BJ (cell line): Measurements from ENCODE around the gene GOLPH3. TPM values are rescaled to one million over a fixed set of nuclear protein-coding genes. Genes with fewer than 3 reads are reported as not detected.

Experiments used
- CTCF ChIA-PET: fragments of 350-600 bp; formaldehyde crosslinking; extraction: SDS; loops from one replicate; lab custom pipeline; 2021; ENCODE audit warnings: antibody characterized with exemption, inconsistent platforms; lab: Yijun Ruan, JAX
- POLR2A ChIA-PET: fragments of 300-600 bp; sonication (Branson Sonifier 250); formaldehyde crosslinking; extraction: SDS; loops from one replicate; lab custom pipeline; 2021; ENCODE audit warnings: antibody characterized with exemption; lab: Charles Lee
- DNase-seq: peaks from one replicate; pipeline ENCODE4 v3.0.0-alpha.2; 2011; ENCODE audit warnings: low read depth
- H3K27me3 ChIP-seq: 2 replicates; pipeline ENCODE4 v1.6.0; 2011; ENCODE audit warnings: low read length; ENCODE audit not compliant: control insufficient read depth, insufficient read depth
- H3K36me3 ChIP-seq: 2 replicates; pipeline ENCODE4 v1.5.1; 2011; ENCODE audit warnings: low read length; ENCODE audit not compliant: control insufficient read depth, insufficient read depth
- H3K4me3 ChIP-seq: 2 replicates; pipeline ENCODE4 v1.5.1; 2011; ENCODE audit warnings: low read depth, mild to moderate bottlenecking, control low read depth, low read length
- polyA plus RNA-seq: library from polyadenylated mRNA; depleted of rRNA; stranded (reverse); fragments of >200 nt; gene quantifications from 2 replicates; pipeline ENCODE4 v1.2.3, GENCODE V29; 2011
- TF ChIP-seq, protein P1 (sequence below): IDR thresholded peaks from 2 replicates; pipeline ENCODE4 v1.5.1; 2011; ENCODE audit warnings: low read depth, mild to moderate bottlenecking, control low read depth, inconsistent platforms, low read length, moderate library complexity; ENCODE audit not compliant: insufficient read depth

The GOLPH3 gene
- polyA plus RNA-seq, 1 experiment = 53.9 TPM

DNA sequence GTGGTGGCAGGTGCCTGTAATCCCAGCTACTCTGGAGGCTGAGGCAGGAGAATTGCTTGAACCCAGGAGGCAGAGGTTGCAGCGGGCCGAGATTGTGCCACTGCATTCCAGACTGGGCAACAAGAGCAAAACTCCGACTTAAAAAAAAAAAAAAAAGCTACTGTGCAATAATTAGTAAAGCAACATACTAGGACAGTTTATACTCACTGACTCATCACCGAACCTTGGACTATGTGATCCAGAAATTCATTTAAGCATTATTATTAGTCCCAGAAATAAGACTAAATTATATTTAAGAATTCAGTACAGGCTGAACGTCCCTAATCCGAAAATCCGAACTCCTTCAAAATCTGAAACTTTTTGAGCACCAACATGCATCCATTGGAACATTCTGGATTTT, 37.8 kb downstream of the GOLPH3 start:
- H3K4me3 ChIP-seq = no peak overlapping the region
- peaks cover 4% of the 10 kb centered on the region; the same call in 1 of the 2 replicates for H3K36me3 ChIP-seq
- DNase-seq = no peak
- POLR2A ChIA-PET = interaction anchor here (0.6 kb wide), 1 partner anchor 10 kb away, joined by 3 read pairs; no protein-coding TSS in a partner anchor
- CTCF ChIA-PET = no interaction called here
- TF ChIP-seq, protein P1, sequence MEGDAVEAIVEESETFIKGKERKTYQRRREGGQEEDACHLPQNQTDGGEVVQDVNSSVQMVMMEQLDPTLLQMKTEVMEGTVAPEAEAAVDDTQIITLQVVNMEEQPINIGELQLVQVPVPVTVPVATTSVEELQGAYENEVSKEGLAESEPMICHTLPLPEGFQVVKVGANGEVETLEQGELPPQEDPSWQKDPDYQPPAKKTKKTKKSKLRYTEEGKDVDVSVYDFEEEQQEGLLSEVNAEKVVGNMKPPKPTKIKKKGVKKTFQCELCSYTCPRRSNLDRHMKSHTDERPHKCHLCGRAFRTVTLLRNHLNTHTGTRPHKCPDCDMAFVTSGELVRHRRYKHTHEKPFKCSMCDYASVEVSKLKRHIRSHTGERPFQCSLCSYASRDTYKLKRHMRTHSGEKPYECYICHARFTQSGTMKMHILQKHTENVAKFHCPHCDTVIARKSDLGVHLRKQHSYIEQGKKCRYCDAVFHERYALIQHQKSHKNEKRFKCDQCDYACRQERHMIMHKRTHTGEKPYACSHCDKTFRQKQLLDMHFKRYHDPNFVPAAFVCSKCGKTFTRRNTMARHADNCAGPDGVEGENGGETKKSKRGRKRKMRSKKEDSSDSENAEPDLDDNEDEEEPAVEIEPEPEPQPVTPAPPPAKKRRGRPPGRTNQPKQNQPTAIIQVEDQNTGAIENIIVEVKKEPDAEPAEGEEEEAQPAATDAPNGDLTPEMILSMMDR = no peak
- H3K27me3 ChIP-seq = no peaks in the 10 kb centered on the region

DNA sequence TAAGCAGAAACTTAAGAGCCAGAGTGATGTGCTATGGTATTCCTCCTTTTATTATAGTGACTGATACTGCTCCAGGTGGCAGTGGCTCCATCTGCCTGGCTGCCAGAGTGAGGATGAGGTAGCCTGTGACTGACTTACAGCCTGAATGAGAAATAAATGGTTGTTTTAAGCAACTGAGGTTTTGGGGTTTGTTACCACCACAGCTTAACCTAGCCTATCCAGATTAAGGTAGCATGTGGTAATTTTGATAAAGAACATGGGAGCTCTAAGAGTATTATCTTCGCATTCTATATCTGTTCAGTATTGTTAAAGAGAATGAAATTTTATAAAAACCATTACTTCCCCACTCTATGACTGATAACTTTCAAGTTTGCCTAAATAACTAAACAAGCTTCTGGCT, 39.0 kb downstream of the GOLPH3 start:
- TF ChIP-seq, protein P1 = no peak
- POLR2A ChIA-PET = no interaction called here
- CTCF ChIA-PET = interaction anchor here (1.3 kb wide), 1 partner anchor 97 kb away, joined by 3 read pairs; no protein-coding TSS in a partner anchor
- peaks cover 4% of the 10 kb centered on the region; the same call in 1 of the 2 replicates for H3K36me3 ChIP-seq
- H3K27me3 ChIP-seq = no peaks in the 10 kb centered on the region
- H3K4me3 ChIP-seq = no peak overlapping the region
- no peak for DNase-seq

DNA sequence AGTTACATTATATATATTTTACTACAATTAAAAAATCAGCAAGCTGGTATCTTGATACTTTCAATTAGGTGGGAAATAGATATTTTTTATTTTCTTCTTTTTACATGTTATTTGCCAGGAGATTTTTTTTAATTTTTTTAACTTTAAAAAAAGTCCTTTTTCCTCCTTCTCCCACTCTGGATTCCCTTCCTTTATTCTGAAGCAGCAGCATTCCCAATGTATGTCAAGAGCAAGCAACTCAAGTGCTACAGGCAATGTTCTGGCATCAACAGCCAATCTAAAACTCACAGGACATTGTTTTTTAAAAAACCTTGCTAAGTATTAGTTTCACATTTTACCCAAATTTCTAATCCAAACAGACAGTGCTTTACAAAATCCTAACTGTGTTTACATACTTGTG, 41.4 kb downstream of the GOLPH3 start:
- TF ChIP-seq, protein P1 = no peak
- ChIA-PET CTCF (interaction anchor here (0.9 to 1.3 kb wide), 3 partner anchors 9 to 98 kb away, joined by 3 to 6 read pairs (median 4); no protein-coding TSS in a partner anchor), POLR2A (no interaction called here)
- Histone ChIP-seq H3K36me3 (peaks cover 6% of the 10 kb centered on the region), H3K4me3 (no peak overlapping the region), H3K27me3 (no peaks in the 10 kb centered on the region)
- DNase-seq = no peak

DNA sequence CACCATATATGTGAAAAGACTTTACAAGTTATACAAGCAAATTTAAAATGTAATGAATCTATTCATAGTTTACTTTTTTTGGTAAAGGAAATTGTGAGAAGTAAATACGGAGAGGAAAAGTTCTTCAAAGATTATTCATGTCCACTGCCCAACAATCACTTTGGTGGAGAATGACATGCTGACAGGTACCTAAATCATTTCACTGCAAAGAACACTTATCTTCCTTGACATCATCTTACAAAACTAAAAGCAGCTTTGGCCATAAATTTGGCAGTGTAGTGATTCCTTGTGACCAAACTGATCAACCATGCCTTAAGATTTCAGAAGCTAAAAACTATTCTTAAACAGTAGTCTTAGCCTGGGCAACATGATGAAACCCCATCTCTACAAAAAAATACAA, 42.5 kb downstream of the GOLPH3 start:
- no peak for DNase-seq
- H3K27me3 ChIP-seq = no peaks in the 10 kb centered on the region
- H3K36me3 ChIP-seq = peaks cover 6% of the 10 kb centered on the region
- TF ChIP-seq, protein P1 = no peak
- CTCF ChIA-PET = interaction anchor here (0.6 to 1.4 kb wide), 3 partner anchors 10 to 307 kb away, joined by 3 to 6 read pairs (median 3); no protein-coding TSS in a partner anchor
- no peak overlapping the region for H3K4me3 ChIP-seq
- POLR2A ChIA-PET = no interaction called here

DNA sequence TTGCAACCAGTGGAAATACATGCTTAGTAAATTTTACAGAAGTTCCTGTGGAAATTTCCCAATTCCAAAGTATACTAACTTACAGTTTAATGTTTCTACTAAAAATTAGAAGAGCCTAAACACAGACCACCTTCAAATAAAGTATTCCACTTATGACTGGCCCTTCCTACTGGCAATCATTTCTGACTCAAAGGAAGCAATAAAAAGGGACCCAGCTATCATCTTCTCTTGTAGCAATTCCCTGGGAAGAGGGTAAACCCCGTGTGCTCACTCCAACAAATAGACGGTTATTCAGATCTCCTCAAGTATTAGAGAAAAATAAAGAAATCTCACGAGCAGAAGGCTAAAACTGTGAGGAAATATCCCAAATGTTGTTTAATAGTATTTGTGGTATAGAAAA, 43.3 kb downstream of the GOLPH3 start:
- Histone ChIP-seq H3K27me3 (no peaks in the 10 kb centered on the region), H3K36me3 (peaks cover 10% of the 10 kb centered on the region), H3K4me3 (no peak overlapping the region)
- ChIA-PET CTCF (interaction anchor here (1.4 kb wide), 1 partner anchor 306 kb away, joined by 3 read pairs; no protein-coding TSS in a partner anchor), POLR2A (no interaction called here)
- DNase-seq = no peak
- TF ChIP-seq, protein P1 = no peak
